ENCODE results near the gene PPP2R3B. TPM values are rescaled to one million over a fixed set of nuclear protein-coding genes. Genes with fewer than 3 reads are reported as not detected.

The PPP2R3B gene
- total and polyA plus RNA-seq, 2 of the 13 experiments (the other 11 are each of a cell fraction or from before 2014, with no cell fraction given) = 17.0 to 21.4 TPM

GRCh38 chrX:418927-419729, 32.4 kb upstream of the PPP2R3B start:
- no peaks in the 10 kb centered on the region for H3K4me1 ChIP-seq (ENCODE audit: insufficient read depth, low read length)
- ChIA-PET POLR2A (no interaction called here), CTCF (ENCODE audit: low intra/inter-chr PET ratio, low total read pairs) (no interaction called here)
- no peaks in the 10 kb centered on the region for H3K36me3 ChIP-seq (replicated peaks in 1 of 2; ENCODE audit: control insufficient read depth in 1 of 2, insufficient read depth in 2 of 2, low read length in 2 of 2)
- no peaks in the 10 kb centered on the region for H3K79me2 ChIP-seq (ENCODE audit: insufficient read depth, low read length)
- intact Hi-C loops (cut with micrococcal nuclease; ENCODE audit: unreplicated experiment) = no loop called here
- H3K4me2 ChIP-seq (ENCODE audit: low read depth, low read length) = no peak overlapping the region
- no peak overlapping the region for H3K4me3 ChIP-seq (replicated peaks in 1 of 3; ENCODE audit: insufficient read depth in 1 of 3, low read depth in 2 of 3, low read length in 3 of 3)
- no peak overlapping the region for H3K9ac ChIP-seq (ENCODE audit: insufficient read depth, low read depth, low read length)
- H3K9me3 ChIP-seq (ENCODE audit: low read length) = no peaks in the 10 kb centered on the region
- TF ChIP-seq HMG20A (CRISPR knock-in tag; IDR thresholded peaks at IDR 0.05; ENCODE audit: borderline replicate concordance) = no peak
- TF ChIP-seq ZNF784 (CRISPR knock-in tag; IDR thresholded peaks at IDR 0.05; ENCODE audit: borderline replicate concordance) = no peak
- no peak for TF ChIP-seq GMEB1 (CRISPR knock-in tag; IDR thresholded peaks at IDR 0.05; ENCODE audit: borderline replicate concordance)
- no peak for TF ChIP-seq BCLAF1 (IDR thresholded peaks at IDR 0.05)
- TF ChIP-seq ZBTB20 (CRISPR knock-in tag; IDR thresholded peaks at IDR 0.05; ENCODE audit: borderline replicate concordance, low read depth) = no peak
- no peak for TF ChIP-seq AFF4 (CRISPR knock-in tag; IDR thresholded peaks at IDR 0.05)
- TF ChIP-seq MAF1 (CRISPR knock-in tag; IDR thresholded peaks at IDR 0.05; ENCODE audit: borderline replicate concordance) = no peak
- no peak for TF ChIP-seq ATAD3A (CRISPR knock-in tag; IDR thresholded peaks at IDR 0.05)
- no peak for TF ChIP-seq NKX3-1 (CRISPR knock-in tag; IDR thresholded peaks at IDR 0.05)
- no peak for TF ChIP-seq PHF8 (CRISPR knock-in tag; IDR thresholded peaks at IDR 0.05)
- no peak for TF ChIP-seq TMF1 (CRISPR knock-in tag; IDR thresholded peaks at IDR 0.05; ENCODE audit: low read depth)
- no peak for TF ChIP-seq LBX2 (CRISPR knock-in tag; IDR thresholded peaks at IDR 0.05; ENCODE audit: borderline replicate concordance)
- no peak for TF ChIP-seq TEAD3 (CRISPR knock-in tag; optimal IDR thresholded peaks at IDR 0.05; ENCODE audit: borderline replicate concordance)
- TF ChIP-seq ZNF234 (CRISPR knock-in tag; conservative IDR thresholded peaks at IDR 0.05) = no peak
- WGBS (ENCODE audit: low lambda C conversion rate) = 75% methylated on average over 33 of the region's 55 CpGs
- DNase-seq (ENCODE audit: low spot score) (no peak), FAIRE-seq (no peak), ATAC-seq (no peak)
- no peaks in the 10 kb centered on the region; a peak in 1 of 5 replicates for H3K27me3 ChIP-seq (ENCODE audit: control insufficient read depth in 1 of 2, insufficient read depth in 2 of 2, low read length in 2 of 2)
- H2AFZ ChIP-seq (ENCODE audit: low read length) = no peak overlapping the region
- in situ Hi-C loops (cut with HindIII; ENCODE audit: extremely low pct_ligation_motif_present, low pct_unique_long_range_greater_than_20kb) = no loop called here
- no TSS peak for BruUV-seq (replicated peaks)
- no peak overlapping the region for H3K27ac ChIP-seq (ENCODE audit: extremely low read length, insufficient read depth, low read length)
- no peaks in the 10 kb centered on the region for H4K20me1 ChIP-seq (ENCODE audit: insufficient read depth, low read length)

Data from HepG2 (cell line).